IMR-90 (cell line): ENCODE results near the gene FERD3L. TPM values are rescaled to one million over a fixed set of nuclear protein-coding genes. Genes with fewer than 3 reads are reported as not detected.

Experiments used
- ATAC-seq: fragments of 200-7000 bp; cut with Tn5 transposase; 2 replicates; pipeline ENCODE4 v1.9.1; 2020; ENCODE audit warnings: low read depth, mild to moderate bottlenecking, moderate library complexity
- BruUV-seq: library from RNA; stranded (reverse); fragments of 400-500 nt; replicated peaks from 2 replicates; lab custom pipeline; 2021; lab: Mats Ljungman, UMichigan
- CTCF ChIA-PET: fragments of 300-600 bp; formaldehyde crosslinking; extraction: SDS; loops from one replicate; lab custom pipeline; 2021; ENCODE audit warnings: antibody characterized with exemption; lab: Yijun Ruan, JAX
- POLR2A ChIA-PET: fragments of 300-600 bp; sonication (Branson Sonifier 250); formaldehyde crosslinking; loops from one replicate; lab custom pipeline; 2022; ENCODE audit warnings: antibody characterized with exemption; ENCODE audit not compliant: unreplicated experiment; lab: Charles Lee
- DNase-seq: peaks from one replicate; pipeline ENCODE4 v3.0.0; 2013
- H2AFZ ChIP-seq: replicated peaks from 2 replicates; pipeline ENCODE3; 2013; ENCODE audit warnings: low read length, mild to moderate bottlenecking; ENCODE audit not compliant: poor library complexity
- H2AK5ac ChIP-seq: 2 replicates; pipeline ENCODE4 v1.6.1; 2013; ENCODE audit warnings: low read depth, low read length, inconsistent platforms
- H2AK9ac ChIP-seq: replicated peaks from 2 replicates; pipeline ENCODE3; 2013; ENCODE audit warnings: mild to moderate bottlenecking, low read depth, low read length, moderate library complexity; ENCODE audit not compliant: poor library complexity
- H2BK120ac ChIP-seq: 2 replicates; pipeline ENCODE4 v1.6.1; 2013; ENCODE audit warnings: low read depth, low read length, inconsistent platforms
- H2BK15ac ChIP-seq: 3 replicates; pipeline ENCODE4 v1.6.1; 2013; ENCODE audit warnings: low read depth, low read length, inconsistent platforms
- H2BK20ac ChIP-seq: 2 replicates; pipeline ENCODE4 v1.6.1; 2013; ENCODE audit warnings: low read depth, mild to moderate bottlenecking, inconsistent platforms, low read length, moderate library complexity
- H2BK5ac ChIP-seq: 2 replicates; pipeline ENCODE4 v1.6.1; 2013; ENCODE audit warnings: mild to moderate bottlenecking, low read depth, low read length, inconsistent platforms; ENCODE audit not compliant: poor library complexity, severe bottlenecking
- H3K14ac ChIP-seq: replicated peaks from 2 replicates; pipeline ENCODE4 v1.6.1; 2013; ENCODE audit warnings: low read depth, low read length, inconsistent platforms
- H3K18ac ChIP-seq: 2 replicates; pipeline ENCODE4 v1.6.1; 2013; ENCODE audit warnings: low read depth, low read length, control low read depth
- H3K23ac ChIP-seq: 2 replicates; pipeline ENCODE4 v1.6.1; 2013; ENCODE audit warnings: low read depth, low read length, inconsistent platforms
- H3K27ac ChIP-seq: 2 replicates; pipeline ENCODE4 v1.5.1; 2013; ENCODE audit warnings: mild to moderate bottlenecking, control low read depth, low read length; ENCODE audit not compliant: insufficient read depth
- H3K27me3 ChIP-seq: 2 replicates; pipeline ENCODE4 v1.6.1; 2013; ENCODE audit warnings: low read length; ENCODE audit not compliant: control insufficient read depth, insufficient read depth
- H3K36me3 ChIP-seq: 2 replicates; pipeline ENCODE4 v1.6.1; 2013; ENCODE audit warnings: low read length, mixed read lengths; ENCODE audit not compliant: control insufficient read depth, insufficient read depth
- H3K4ac ChIP-seq: 2 replicates; pipeline ENCODE4 v1.6.1; 2013; ENCODE audit warnings: low read depth, low read length, inconsistent platforms
- H3K4me1 ChIP-seq: 2 replicates; pipeline ENCODE4 v1.6.1; 2013; ENCODE audit warnings: low read length, mixed read lengths; ENCODE audit not compliant: control insufficient read depth, insufficient read depth
- H3K4me2 ChIP-seq: 2 replicates; pipeline ENCODE4 v1.6.1; 2013; ENCODE audit warnings: low read depth, mild to moderate bottlenecking, control low read depth, low read length, moderate library complexity
- H3K4me3 ChIP-seq: 2 replicates; pipeline ENCODE4 v1.5.1; 2013; ENCODE audit warnings: low read depth, mild to moderate bottlenecking, control low read depth, low read length, moderate library complexity; ENCODE audit not compliant: insufficient read depth
- H3K56ac ChIP-seq: 2 replicates; pipeline ENCODE4 v1.6.1; 2013; ENCODE audit warnings: low read length, inconsistent platforms; ENCODE audit not compliant: insufficient read depth; ENCODE audit errors: extremely low read depth
- H3K79me1 ChIP-seq, 2 experiments: 2 replicates each; pipeline ENCODE4 v1.6.1; 2013; ENCODE audit warnings: low read length in 2 of 2, inconsistent platforms in 1 of 2, low read depth in 1 of 2
- H3K9ac ChIP-seq: 2 replicates; pipeline ENCODE4 v1.6.1; 2013; ENCODE audit warnings: low read depth, low read length, control low read depth
- H3K9me1 ChIP-seq: 2 replicates; pipeline ENCODE4 v1.6.1; 2013; ENCODE audit warnings: low read length, inconsistent platforms; ENCODE audit not compliant: insufficient read depth
- H3K9me3 ChIP-seq: 2 replicates; pipeline ENCODE4 v1.6.1; 2013; ENCODE audit warnings: low read length; ENCODE audit not compliant: control insufficient read depth, insufficient read depth
- H4K20me1 ChIP-seq: 2 replicates; pipeline ENCODE4 v1.6.1; 2013; ENCODE audit warnings: low read length, inconsistent platforms; ENCODE audit not compliant: insufficient read depth
- H4K5ac ChIP-seq: 2 replicates; pipeline ENCODE4 v1.6.1; 2013; ENCODE audit warnings: mild to moderate bottlenecking, low read depth, low read length, control low read depth
- H4K8ac ChIP-seq, 2 experiments: 2 replicates each; pipeline ENCODE4 v1.6.1; 2013; ENCODE audit warnings: low read depth in 2 of 2, low read length in 2 of 2, control low read depth in 1 of 2, inconsistent platforms in 1 of 2
- H4K91ac ChIP-seq: 2 replicates; pipeline ENCODE4 v1.6.1; 2013; ENCODE audit warnings: low read depth, low read length, inconsistent platforms; ENCODE audit not compliant: insufficient read depth
- ELK1 ChIP-seq: fragments of 150-350 bp; IDR thresholded peaks from 2 replicates; pipeline ENCODE4 v1.6.1; 2016; ENCODE audit warnings: low read depth, mild to moderate bottlenecking, low read length, moderate library complexity, borderline replicate concordance
- FOS ChIP-seq: fragments of 150-350 bp; IDR thresholded peaks from 2 replicates; pipeline ENCODE4 v1.6.1; 2016; ENCODE audit warnings: low read depth, low read length
- NFE2L2 ChIP-seq: fragments of 150-350 bp; IDR thresholded peaks from 2 replicates; pipeline ENCODE4 v1.6.1; 2016; ENCODE audit warnings: low read depth, mild to moderate bottlenecking, low read length
- RCOR1 ChIP-seq: IDR thresholded peaks from 2 replicates; pipeline ENCODE4 v1.6.1; 2012; ENCODE audit warnings: mild to moderate bottlenecking, low read length, improper control_type of control experiment; ENCODE audit not compliant: insufficient replicate concordance
- whole genome bisulfite sequencing, 2 experiments: methylation state at CpG; one replicate each; pipeline versions ENCODE4 v1.1.5 to v1.1.7; 2013; ENCODE audit warnings: missing lambda C conversion rate in 2 of 2; ENCODE audit not compliant: insufficient read length in 1 of 2; ENCODE audit errors: extremely low coverage in 2 of 2; 5-methylcytosine and 5-hydroxymethylcytosine counted together
- dilution Hi-C: fragments of 300-500 bp; cut with HindIII; formaldehyde crosslinking; loops from one replicate; pipeline ENCODE4 v1.14.3; 2018; ENCODE audit warnings: low sequenced_read_pairs; ENCODE audit not compliant: unreplicated experiment
- in situ Hi-C: fragments of 300-500 bp; cut with MboI; formaldehyde crosslinking; loops from 3 replicates; pipeline ENCODE4 v1.14.3; 2019; ENCODE audit warnings: low sequenced_read_pairs, inconsistent platforms, mixed read lengths
- intact Hi-C: fragments of 100-400 bp; cut with micrococcal nuclease; formaldehyde crosslinking; loops from 2 replicates; pipeline ENCODE4 v1.10.0; 2022
- polyA plus RNA-seq, 3 experiments: library from polyadenylated mRNA; depleted of rRNA; stranded (reverse); fragments of >200 nt; gene quantifications; 2 replicates each; pipeline ENCODE4 v1.2.3, GENCODE V29; 2012; ENCODE audit warnings: low replicate concordance in 1 of 3
- total RNA-seq: library from RNA; depleted of rRNA; stranded (reverse); fragments of >200 nt; gene quantifications from 2 replicates; pipeline ENCODE4 v1.2.3, GENCODE V29; 2012

Gene FERD3L
- total and polyA plus RNA-seq, 2 of the 4 experiments (the other 2 are of a cell fraction): not detected

- Histone ChIP-seq H3K79me1 (peaks cover 7 to 22% of the 10 kb centered on the region in 2 experiments; a peak in 3 of 4 replicates), H4K5ac (no peak overlapping the region), H2BK5ac (no peak overlapping the region), H4K8ac (no peak overlapping the region), H3K14ac (no peak overlapping the region), H3K56ac (no peak overlapping the region), H4K20me1 (no peaks in the 10 kb centered on the region), H3K27ac (no peak overlapping the region), H2BK15ac (no peak overlapping the region), H4K91ac (no peak overlapping the region), H3K18ac (no peak overlapping the region), H3K9me1 (no peaks in the 10 kb centered on the region), H3K23ac (0 out of 2 replicates have a peak overlapping the region, but pooled peaks have one; percentile 46), H2BK120ac (no peak overlapping the region), H3K4me1 (no peaks in the 10 kb centered on the region; the same call in 1 of the 2 replicates), H3K4ac (no peak overlapping the region), H2BK20ac (peak overlapping the region; percentile 31; the same call in 1 of the 2 replicates), H3K4me3 (no peak overlapping the region), H3K27me3 (no peaks in the 10 kb centered on the region), H3K36me3 (no peaks in the 10 kb centered on the region), H3K9me3 (no peaks in the 10 kb centered on the region), H3K4me2 (no peak overlapping the region; the same call in 1 of the 2 replicates), H3K9ac (no peak overlapping the region), H2AFZ (no peak overlapping the region), H2AK9ac (no peak overlapping the region), H2AK5ac (no peak overlapping the region)
- CTCF ChIA-PET: interaction anchor here (0.6 kb wide), 1 partner anchor 128 kb away, joined by 4 read pairs; no protein-coding TSS in a partner anchor
- dilution Hi-C loops (no loop called here), in situ Hi-C loops (loop anchor here (5.0 to 25.0 kb wide), 3 partner anchors 322 to 758 kb away; no protein-coding TSS in a partner anchor), intact Hi-C loops (loop anchor here (1.0 to 10.0 kb wide), 5 partner anchors 47 to 768 kb away; no protein-coding TSS in a partner anchor)
- TF ChIP-seq ELK1 (no peak), NFE2L2 (no peak), RCOR1 (no peak), FOS (no peak)
- WGBS, 2 experiments: 73% methylated on average over 3 of the region's 10 CpGs; no CpG with 5 or more reads in 1 of the 2 experiments
- no TSS peak for BruUV-seq
- ATAC-seq: no peak
- POLR2A ChIA-PET: interaction anchor here (0.5 kb wide), 1 partner anchor 318 kb away, joined by 3 read pairs; no protein-coding TSS in a partner anchor
- no peak for DNase-seq
Observed at GRCh38 chr7:19119870-19120486, 25.2 kb downstream of the FERD3L start.
